Activated CD4-positive, CD25-positive, alpha-beta regulatory T cell (primary cell): ENCODE results near the gene ANO6.
A peak's percentile ranks its signal among the peaks of the same experiment; 100 is the strongest.

ENCODE experiments used
- DNase-seq, 4 experiments: peaks; one replicate each; lab custom pipeline; 2025; lab: John Stamatoyannopoulos, UW

ANO6 gene

GRCh38 chr12:45212064-45212463 lies 3.8 kb upstream of the ANO6 start:
- DNase-seq, result no peak

- no peak for DNase-seq
These were observed 2.8 kb upstream of the ANO6 start for GRCh38 chr12:45213107-45213506.

- no peak for DNase-seq
These were observed 1.8 kb upstream of the ANO6 start for GRCh38 chr12:45214071-45214470.

- no peak for DNase-seq
These were observed 1.0 kb upstream of the ANO6 start for GRCh38 chr12:45214749-45215418.

- DNase-seq, result peak in 2 of 4 experiments; percentile 11 to 18
These were observed 511 bp downstream of the ANO6 start for GRCh38 chr12:45216230-45216982.

- DNase-seq, result no peak
These were observed 1.1 kb downstream of the ANO6 start for GRCh38 chr12:45216983-45217485.

- no peak for DNase-seq
These were observed 2.0 kb downstream of the ANO6 start for GRCh38 chr12:45217846-45218245.

GRCh38 chr12:45219621-45220020 lies 3.7 kb downstream of the ANO6 start:
- no peak for DNase-seq

- no peak for DNase-seq
These were observed 4.6 kb downstream of the ANO6 start for GRCh38 chr12:45220363-45220931.

- DNase-seq, result no peak
These were observed 5.1 kb downstream of the ANO6 start for GRCh38 chr12:45220969-45221368.

GRCh38 chr12:45223868-45224267 lies 8.0 kb downstream of the ANO6 start:
- DNase-seq, result no peak

GRCh38 chr12:45224311-45224710 lies 8.4 kb downstream of the ANO6 start:
- DNase-seq, result no peak

- DNase-seq, result no peak
These were observed 10.1 kb downstream of the ANO6 start for GRCh38 chr12:45226021-45226420.

- DNase-seq, result no peak
These were observed 11.6 kb downstream of the ANO6 start for GRCh38 chr12:45227316-45228067.

- DNase-seq, result no peak
These were observed 15.7 kb downstream of the ANO6 start for GRCh38 chr12:45231515-45232145.

- no peak for DNase-seq
These were observed 16.4 kb downstream of the ANO6 start for GRCh38 chr12:45232146-45232755.

- no peak for DNase-seq
These were observed 17.0 kb downstream of the ANO6 start for GRCh38 chr12:45232756-45233372.

- no peak for DNase-seq
These were observed 18.4 kb downstream of the ANO6 start for GRCh38 chr12:45234139-45234865.

- no peak for DNase-seq
These were observed 19.5 kb downstream of the ANO6 start for GRCh38 chr12:45235087-45236025.
